Breast epithelium (tissue), 4 donors: ENCODE results near the gene BRD7. TPM values are rescaled to one million over a fixed set of nuclear protein-coding genes. Genes with fewer than 3 reads are reported as not detected.

Experiments used
- DNase-seq, 2 donors: peaks; one replicate each; pipeline ENCODE4 v3.0.0-alpha.2; 2019; ENCODE audit warnings: low spot score in 2 of 2
- H3K27ac ChIP-seq, 2 donors: fragments of 200-600 bp; sonication (generic) in 1 of 2; one replicate each; pipeline ENCODE4 v1.5.1; 2016 to 2019; ENCODE audit warnings: mild to moderate bottlenecking in 1 of 2
- H3K27me3 ChIP-seq, 2 donors: fragments of 200-600 bp; sonication (generic) in 1 of 2; one replicate each; pipeline versions ENCODE4 v1.5.1 to v1.6.0; 2017 to 2019; ENCODE audit warnings: control low read depth in 1 of 2, mild to moderate bottlenecking in 1 of 2
- H3K36me3 ChIP-seq: fragments of 200-600 bp; one replicate; pipeline ENCODE4 v1.5.1; 2019
- H3K4me1 ChIP-seq, 2 donors: fragments of 200-600 bp; sonication (generic); one replicate each; pipeline ENCODE4 v1.5.1; 2016 to 2019; ENCODE audit warnings: control low read depth in 1 of 2
- H3K4me3 ChIP-seq, 3 donors: fragments of 200-600 bp; sonication (generic); 1 replicate in 2 of 3; 2 replicates in 1 of 3; pipeline ENCODE4 v1.5.1; 2016 to 2019; ENCODE audit warnings: mild to moderate bottlenecking in 3 of 3, moderate library complexity in 2 of 3
- H3K9me3 ChIP-seq, 2 donors: fragments of 200-600 bp; sonication (generic) in 1 of 2; one replicate each; pipeline ENCODE4 v1.5.1; 2016 to 2019; ENCODE audit warnings: control low read depth in 1 of 2
- CTCF ChIP-seq, 3 donors: fragments of 450-650 bp; IDR thresholded peaks; one replicate each; pipeline ENCODE4 v1.5.1; 2016 to 2017; ENCODE audit warnings: antibody characterized with exemption in 3 of 3, mild to moderate bottlenecking in 3 of 3, moderate library complexity in 3 of 3
- POLR2A ChIP-seq: fragments of 450-650 bp; IDR thresholded peaks from one replicate; pipeline ENCODE4 v1.6.1; 2016; ENCODE audit warnings: antibody characterized with exemption, mild to moderate bottlenecking, moderate library complexity
- POLR2AphosphoS5 ChIP-seq, 3 donors: sonication (generic); formaldehyde crosslinking; IDR thresholded peaks; one replicate each; pipeline ENCODE4 v1.6.1; 2017; ENCODE audit warnings: antibody characterized with exemption in 3 of 3
- intact Hi-C: fragments of 100-400 bp; cut with DNase I; formaldehyde crosslinking; loops from one replicate; pipeline ENCODE4 v1.15.1; 2023; ENCODE audit warnings: low total_unique reads
- total RNA-seq, 3 donors: library from RNA; depleted of rRNA; stranded (reverse); fragments of >200 nt; gene quantifications; one replicate each; pipeline ENCODE4 v1.1.0, GENCODE V29; 2016

Gene BRD7
- total RNA-seq, 3 donors from 2014 or later, result 42.0 to 53.9 (median 43.0) TPM

GRCh38 chr16:50279504-50279865, 89.3 kb downstream of the BRD7 start:
- no peak overlapping the region for H3K27ac ChIP-seq
- no peak overlapping the region for H3K4me3 ChIP-seq
- intact Hi-C loops, result no loop called here

GRCh38 chr16:50278251-50278650, 90.5 kb downstream of the BRD7 start:
- Histone ChIP-seq H3K4me1 (no peaks in the 10 kb centered on the region), H3K4me3 (no peak overlapping the region), H3K27ac (no peak overlapping the region), H3K36me3 (no peaks in the 10 kb centered on the region), H3K27me3 (no peaks in the 10 kb centered on the region), H3K9me3 (no peaks in the 10 kb centered on the region)
- no peak for DNase-seq
- intact Hi-C loops, result no loop called here
- TF ChIP-seq POLR2AphosphoS5 (IDR thresholded peaks at IDR 0.05) (no peak), CTCF (IDR thresholded peaks at IDR 0.05) (no peak), POLR2A (no peak)

More at GRCh38 chr16:50279504-50279865, 89.3 kb downstream of the BRD7 start:
- Histone ChIP-seq H3K36me3 (no peaks in the 10 kb centered on the region), H3K4me1 (no peaks in the 10 kb centered on the region), H3K9me3 (no peaks in the 10 kb centered on the region), H3K27me3 (no peaks in the 10 kb centered on the region)
- no peak for DNase-seq
- no peak for TF ChIP-seq CTCF (IDR thresholded peaks at IDR 0.05)
- TF ChIP-seq POLR2AphosphoS5 (IDR thresholded peaks at IDR 0.05), result no peak
- TF ChIP-seq POLR2A, result no peak

GRCh38 chr16:50276801-50277555, 91.8 kb downstream of the BRD7 start:
- Histone ChIP-seq H3K4me1 (no peaks in the 10 kb centered on the region), H3K9me3 (no peaks in the 10 kb centered on the region), H3K36me3 (no peaks in the 10 kb centered on the region), H3K27me3 (no peaks in the 10 kb centered on the region), H3K27ac (no peak overlapping the region), H3K4me3 (no peak overlapping the region)
- DNase-seq, result no peak
- intact Hi-C loops, result no loop called here
- TF ChIP-seq POLR2AphosphoS5 (IDR thresholded peaks at IDR 0.05) (no peak), POLR2A (no peak), CTCF (IDR thresholded peaks at IDR 0.05) (no peak)

GRCh38 chr16:50276326-50276640, 92.5 kb downstream of the BRD7 start:
- Histone ChIP-seq H3K27me3 (no peaks in the 10 kb centered on the region), H3K27ac (no peak overlapping the region), H3K4me1 (no peaks in the 10 kb centered on the region), H3K9me3 (no peaks in the 10 kb centered on the region), H3K4me3 (no peak overlapping the region), H3K36me3 (no peaks in the 10 kb centered on the region)
- DNase-seq, result no peak
- intact Hi-C loops, result no loop called here
- TF ChIP-seq POLR2AphosphoS5 (IDR thresholded peaks at IDR 0.05), result no peak
- TF ChIP-seq CTCF (IDR thresholded peaks at IDR 0.05), result no peak
- no peak for TF ChIP-seq POLR2A

GRCh38 chr16:50275428-50276325, 93.1 kb downstream of the BRD7 start:
- H3K4me3 ChIP-seq, result peak overlapping the region in 1 of 3 donors; percentile 35

More at GRCh38 chr16:50275428-50276325, 93.1 kb downstream of the BRD7 start:
- H3K9me3 ChIP-seq, result no peaks in the 10 kb centered on the region
- H3K27me3 ChIP-seq, result no peaks in the 10 kb centered on the region
- H3K36me3 ChIP-seq, result no peaks in the 10 kb centered on the region
- DNase-seq, result no peak
- TF ChIP-seq POLR2AphosphoS5 (IDR thresholded peaks at IDR 0.05) (no peak), POLR2A (no peak), CTCF (IDR thresholded peaks at IDR 0.05) (no peak)
- H3K27ac ChIP-seq, result no peak overlapping the region
- intact Hi-C loops, result no loop called here
- H3K4me1 ChIP-seq, result no peaks in the 10 kb centered on the region
